ENCODE measurements around the gene SPAM1. TPM values are rescaled to one million over a fixed set of nuclear protein-coding genes. Genes with fewer than 3 reads are reported as not detected.

Gene SPAM1
- total and polyA plus RNA-seq, 2 donors: not detected

- WGBS: 31% methylated on average over 2 of the region's 2 CpGs
- no peak overlapping the region for H3K4me3 ChIP-seq (ENCODE audit: low read depth, low read length)
- H3K4me1 ChIP-seq (ENCODE audit: insufficient read depth): no peaks in the 10 kb centered on the region
- no peak for DNase-seq (ENCODE audit: extremely low spot score)
- no peak overlapping the region for H3K27ac ChIP-seq (ENCODE audit: low read depth)
- no peaks in the 10 kb centered on the region for H3K36me3 ChIP-seq (ENCODE audit: insufficient read depth)
These were observed 4.6 kb downstream of the SPAM1 start for GRCh38 chr7:123929655-123930054.

DNA sequence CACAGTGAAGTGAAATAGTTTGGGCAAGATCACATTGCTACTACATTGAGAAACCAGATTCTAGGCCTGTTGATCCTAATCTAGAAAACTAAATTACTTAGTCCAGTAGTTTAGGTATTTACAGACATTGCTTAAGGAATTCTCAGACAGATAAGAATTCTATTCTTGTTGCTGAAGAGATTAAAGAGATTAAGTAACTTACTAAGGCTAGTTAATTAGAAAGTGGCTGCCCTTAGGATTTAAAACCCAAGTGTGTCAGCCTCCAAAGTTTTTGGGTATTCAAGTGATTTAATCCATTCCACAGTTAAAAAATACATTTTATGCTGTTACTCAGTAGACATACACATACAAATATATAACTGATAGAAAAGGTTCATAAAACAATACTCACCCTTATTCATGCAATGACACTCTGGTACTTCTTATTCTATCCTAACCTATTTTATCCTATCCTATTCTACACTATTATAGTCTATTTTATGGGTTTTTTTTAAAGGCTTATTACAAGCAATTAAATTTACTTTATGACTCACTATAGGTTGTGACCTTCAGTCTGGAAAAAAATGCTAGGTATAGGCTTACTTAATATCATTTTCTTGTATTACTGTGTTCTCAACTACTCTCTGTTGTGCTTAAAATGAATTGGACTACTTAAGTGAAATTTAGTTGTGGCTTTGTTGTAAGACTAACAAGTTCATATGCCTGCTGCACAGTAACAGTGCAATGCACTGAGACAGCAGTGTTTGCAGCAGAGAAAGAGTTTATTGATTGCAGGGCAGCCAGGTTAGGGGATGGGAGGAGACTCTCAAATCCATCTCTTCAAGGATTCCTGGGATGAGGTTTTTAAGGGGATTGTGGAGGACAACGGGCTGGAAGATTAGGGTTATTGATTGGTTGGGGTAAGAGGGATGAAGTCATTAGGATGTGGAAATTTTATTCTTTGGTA, 10.7 kb downstream of the SPAM1 start:
- WGBS: 74% methylated on average over 1 of the region's 1 CpG

DNA sequence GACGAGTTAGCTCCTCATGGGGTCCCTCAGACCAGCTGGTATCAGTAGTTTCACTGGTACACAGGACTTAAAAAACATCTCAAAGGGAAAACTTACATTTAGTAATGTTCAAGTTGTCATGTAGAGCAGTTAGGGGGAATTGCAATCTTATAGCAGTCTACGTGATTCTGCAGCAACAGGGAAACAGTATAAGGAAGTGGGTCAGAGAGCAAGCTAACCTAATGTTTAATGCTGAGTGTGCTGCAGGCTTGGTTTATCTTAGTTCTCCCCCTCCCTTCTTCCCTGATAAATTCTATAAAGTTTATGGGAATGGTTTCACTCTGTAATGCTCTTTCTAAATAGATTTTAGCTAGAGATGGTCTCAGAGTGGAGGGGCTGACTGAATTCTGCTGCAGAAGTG, 11.3 kb downstream of the SPAM1 start:
- Histone ChIP-seq H3K27ac (ENCODE audit: low read depth) (no peak overlapping the region), H3K4me3 (ENCODE audit: low read depth, low read length) (no peak overlapping the region), H3K4me1 (ENCODE audit: insufficient read depth) (no peaks in the 10 kb centered on the region), H3K36me3 (ENCODE audit: insufficient read depth) (no peaks in the 10 kb centered on the region)
- 45% methylated on average over 2 of the region's 2 CpGs for WGBS
- DNase-seq (ENCODE audit: extremely low spot score): no peak

More for the DNA sequence above, 10.7 kb downstream of the SPAM1 start:
- H3K4me3 ChIP-seq (ENCODE audit: low read depth, low read length): no peak overlapping the region
- H3K27ac ChIP-seq (ENCODE audit: low read depth): no peak overlapping the region
- no peaks in the 10 kb centered on the region for H3K4me1 ChIP-seq (ENCODE audit: insufficient read depth)
- H3K36me3 ChIP-seq (ENCODE audit: insufficient read depth): no peaks in the 10 kb centered on the region
- DNase-seq (ENCODE audit: extremely low spot score): no peak

DNA sequence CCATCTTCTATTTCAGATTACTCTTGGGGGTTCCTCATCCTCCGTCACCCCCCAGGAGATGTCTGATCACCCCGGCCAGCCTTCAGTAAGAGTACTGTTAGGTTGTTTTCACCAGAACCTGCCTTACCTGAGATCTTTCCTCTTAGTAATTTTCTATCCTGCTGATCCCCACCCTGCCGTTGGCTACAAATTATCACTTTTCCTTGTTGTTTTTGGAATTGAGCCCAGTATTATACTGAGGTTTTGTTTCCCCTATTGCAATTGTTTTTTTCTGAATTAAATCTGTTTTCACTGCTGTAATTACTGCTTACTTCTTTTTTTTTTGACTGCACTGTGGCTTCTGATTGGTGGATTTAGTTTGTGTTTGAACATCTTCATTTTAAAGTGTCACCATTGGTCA, 14.7 kb downstream of the SPAM1 start:
- 52% methylated on average over 3 of the region's 3 CpGs for WGBS
- Histone ChIP-seq H3K27ac (ENCODE audit: low read depth) (no peak overlapping the region), H3K4me3 (ENCODE audit: low read depth, low read length) (no peak overlapping the region)

GRCh38 chr7:123941391-123942180, 16.5 kb downstream of the SPAM1 start:
- WGBS: 63% methylated on average over 3 of the region's 3 CpGs
- Histone ChIP-seq H3K36me3 (ENCODE audit: insufficient read depth) (no peaks in the 10 kb centered on the region), H3K4me3 (ENCODE audit: low read depth, low read length) (no peak overlapping the region), H3K4me1 (ENCODE audit: insufficient read depth) (no peaks in the 10 kb centered on the region), H3K27ac (ENCODE audit: low read depth) (no peak overlapping the region)
- DNase-seq (ENCODE audit: extremely low spot score): no peak

More for the DNA sequence above, 14.7 kb downstream of the SPAM1 start:
- H3K4me1 ChIP-seq (ENCODE audit: insufficient read depth): no peaks in the 10 kb centered on the region
- no peaks in the 10 kb centered on the region for H3K36me3 ChIP-seq (ENCODE audit: insufficient read depth)
- no peak for DNase-seq (ENCODE audit: extremely low spot score)

DNA sequence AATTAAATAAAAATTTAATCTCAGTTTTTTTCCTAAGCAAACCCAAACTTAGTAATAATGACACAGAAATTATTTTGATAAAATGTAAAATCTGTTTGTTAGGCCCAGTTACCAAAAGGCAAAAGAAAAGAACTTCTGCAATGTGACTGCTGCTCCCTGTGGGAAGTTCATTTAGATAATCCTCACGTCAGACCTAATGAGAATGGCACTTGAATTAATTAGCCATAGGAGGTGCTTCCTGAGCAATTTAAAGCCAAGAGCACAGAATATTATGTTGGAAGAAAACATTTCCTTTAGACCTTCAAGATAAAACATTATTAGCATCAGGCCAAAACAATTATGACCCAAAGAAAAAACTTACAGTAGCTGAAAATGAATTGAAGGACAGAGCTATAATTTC, 19.4 kb downstream of the SPAM1 start:
- DNase-seq (ENCODE audit: extremely low spot score): no peak
- WGBS: 47% methylated on average over 1 of the region's 1 CpG
- Histone ChIP-seq H3K4me1 (ENCODE audit: insufficient read depth) (no peaks in the 10 kb centered on the region), H3K27ac (ENCODE audit: low read depth) (no peak overlapping the region), H3K36me3 (ENCODE audit: insufficient read depth) (no peaks in the 10 kb centered on the region), H3K4me3 (ENCODE audit: low read depth, low read length) (no peak overlapping the region)

GRCh38 chr7:123945938-123946337, 20.9 kb downstream of the SPAM1 start:
- WGBS: 53% methylated on average over 1 of the region's 1 CpG
- no peaks in the 10 kb centered on the region for H3K4me1 ChIP-seq (ENCODE audit: insufficient read depth)
- no peak overlapping the region for H3K4me3 ChIP-seq (ENCODE audit: low read depth, low read length)
- DNase-seq (ENCODE audit: extremely low spot score): no peak
- no peaks in the 10 kb centered on the region for H3K36me3 ChIP-seq (ENCODE audit: insufficient read depth)
- H3K27ac ChIP-seq (ENCODE audit: low read depth): no peak overlapping the region

GRCh38 chr7:123948136-123948535, 23.1 kb downstream of the SPAM1 start:
- H3K4me1 ChIP-seq (ENCODE audit: insufficient read depth): no peaks in the 10 kb centered on the region
- H3K4me3 ChIP-seq (ENCODE audit: low read depth, low read length): no peak overlapping the region
- no peak overlapping the region for H3K27ac ChIP-seq (ENCODE audit: low read depth)
- H3K36me3 ChIP-seq (ENCODE audit: insufficient read depth): no peaks in the 10 kb centered on the region
- DNase-seq (ENCODE audit: extremely low spot score): no peak
- 88% methylated on average over 4 of the region's 4 CpGs for WGBS

DNA sequence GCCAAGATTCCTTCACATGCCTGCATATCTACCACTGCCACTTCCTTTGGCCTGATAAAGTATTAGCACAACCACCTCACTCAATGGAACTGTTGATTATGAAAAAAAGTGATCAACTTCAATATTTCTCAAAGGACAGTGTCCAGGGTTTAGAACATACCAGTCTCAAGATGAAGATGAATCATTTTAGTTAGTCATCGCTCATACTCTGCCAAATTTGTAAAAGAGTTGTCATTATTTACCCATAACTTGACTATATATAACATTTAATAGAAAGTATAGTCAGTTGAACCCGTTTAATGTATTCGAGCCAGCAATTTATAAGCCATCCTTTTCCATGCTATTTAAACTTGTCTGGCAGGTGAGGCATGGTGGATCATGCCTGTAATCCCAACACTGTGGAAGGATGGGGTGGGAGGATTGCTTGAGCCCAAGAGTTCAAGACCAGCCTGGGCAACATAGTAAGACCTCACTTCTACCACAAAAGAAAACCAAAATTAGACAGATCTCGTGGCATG, 33.2 kb downstream of the SPAM1 start:
- DNase-seq (ENCODE audit: extremely low spot score): no peak
- H3K4me1 ChIP-seq (ENCODE audit: insufficient read depth): no peaks in the 10 kb centered on the region
- WGBS: 84% methylated on average over 4 of the region's 4 CpGs
- H3K27ac ChIP-seq (ENCODE audit: low read depth): no peak overlapping the region
- H3K4me3 ChIP-seq (ENCODE audit: low read depth, low read length): no peak overlapping the region
- no peaks in the 10 kb centered on the region for H3K36me3 ChIP-seq (ENCODE audit: insufficient read depth)

DNA sequence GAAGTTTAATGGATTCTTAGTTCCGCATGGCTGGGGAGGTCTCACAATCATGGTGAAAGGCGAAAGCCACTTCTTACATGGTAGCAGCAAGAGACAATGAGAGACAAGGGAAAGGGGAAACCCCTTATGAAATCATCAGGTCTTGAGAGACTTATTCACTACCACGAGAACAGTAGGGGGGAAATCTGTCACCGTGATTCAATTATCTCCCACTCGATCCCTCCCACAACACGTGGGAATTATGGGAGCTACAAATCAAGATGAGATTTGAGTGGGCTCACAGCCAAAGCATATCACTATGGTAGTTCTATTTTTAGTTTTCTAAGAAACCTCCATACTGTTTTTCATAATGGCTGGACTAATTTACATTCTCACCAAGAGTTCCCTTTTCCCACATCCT, 36.7 kb downstream of the SPAM1 start:
- 52% methylated on average over 6 of the region's 6 CpGs for WGBS
- H3K27ac ChIP-seq (ENCODE audit: low read depth): no peak overlapping the region
- no peak overlapping the region for H3K4me3 ChIP-seq (ENCODE audit: low read depth, low read length)
- DNase-seq (ENCODE audit: extremely low spot score): no peak
- H3K4me1 ChIP-seq (ENCODE audit: insufficient read depth): no peaks in the 10 kb centered on the region
- no peaks in the 10 kb centered on the region for H3K36me3 ChIP-seq (ENCODE audit: insufficient read depth)

- DNase-seq (ENCODE audit: extremely low spot score): no peak
- WGBS: 40% methylated on average over 4 of the region's 4 CpGs
- Histone ChIP-seq H3K36me3 (ENCODE audit: insufficient read depth) (no peaks in the 10 kb centered on the region), H3K27ac (ENCODE audit: low read depth) (no peak overlapping the region), H3K4me1 (ENCODE audit: insufficient read depth) (no peaks in the 10 kb centered on the region), H3K4me3 (ENCODE audit: low read depth, low read length) (no peak overlapping the region)
These were observed 41.9 kb downstream of the SPAM1 start for GRCh38 chr7:123966936-123967335.

DNA sequence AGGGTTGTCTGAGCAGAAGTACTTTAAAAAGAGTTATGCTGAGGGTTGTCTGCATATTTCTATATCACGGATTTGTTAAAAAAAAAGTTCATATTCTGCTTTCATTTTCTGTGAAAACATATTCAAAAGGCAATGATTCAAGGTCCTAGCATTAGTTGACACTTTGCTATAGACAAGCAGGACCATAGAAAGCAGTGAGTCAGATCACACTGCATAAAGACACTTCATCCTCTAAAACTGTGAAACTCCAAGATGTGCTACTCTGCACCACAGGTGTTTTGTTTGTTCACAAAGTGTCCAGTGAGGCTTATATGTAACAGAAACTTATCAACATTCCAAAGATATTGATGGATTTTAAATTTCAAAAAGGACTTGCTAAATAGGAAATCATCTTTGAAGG, 47.0 kb downstream of the SPAM1 start:
- Histone ChIP-seq H3K27ac (ENCODE audit: low read depth) (no peak overlapping the region), H3K4me1 (ENCODE audit: insufficient read depth) (no peaks in the 10 kb centered on the region), H3K4me3 (ENCODE audit: low read depth, low read length) (no peak overlapping the region), H3K36me3 (ENCODE audit: insufficient read depth) (no peaks in the 10 kb centered on the region)
- no peak for DNase-seq (ENCODE audit: extremely low spot score)
- WGBS: 65% methylated on average over 1 of the region's 1 CpG

GRCh38 chr7:123972831-123973230, 47.8 kb downstream of the SPAM1 start:
- Histone ChIP-seq H3K4me1 (ENCODE audit: insufficient read depth) (no peaks in the 10 kb centered on the region), H3K27ac (ENCODE audit: low read depth) (no peak overlapping the region), H3K36me3 (ENCODE audit: insufficient read depth) (no peaks in the 10 kb centered on the region), H3K4me3 (ENCODE audit: low read depth, low read length) (no peak overlapping the region)
- WGBS: 38% methylated on average over 1 of the region's 1 CpG
- DNase-seq (ENCODE audit: extremely low spot score): no peak
